HG03097 (cell line): ENCODE results near the gene HOMER2.
"Not testable (repeated sequence)": the region's sequence is repeated elsewhere in the genome, so short reads cannot be mapped to it uniquely, and the experiment has no call there.

Experiments used
- ATAC-seq: cut with Tn5 transposase; IDR thresholded peaks from one replicate; pipeline ENCODE4 v1.9.1; 2021; ENCODE audit not compliant: unreplicated experiment, low FRiP score

The HOMER2 gene

GRCh38 chr15:82900511-82901060 is 51.9 kb downstream of the HOMER2 start:
- ATAC-seq, result no peak

DNA sequence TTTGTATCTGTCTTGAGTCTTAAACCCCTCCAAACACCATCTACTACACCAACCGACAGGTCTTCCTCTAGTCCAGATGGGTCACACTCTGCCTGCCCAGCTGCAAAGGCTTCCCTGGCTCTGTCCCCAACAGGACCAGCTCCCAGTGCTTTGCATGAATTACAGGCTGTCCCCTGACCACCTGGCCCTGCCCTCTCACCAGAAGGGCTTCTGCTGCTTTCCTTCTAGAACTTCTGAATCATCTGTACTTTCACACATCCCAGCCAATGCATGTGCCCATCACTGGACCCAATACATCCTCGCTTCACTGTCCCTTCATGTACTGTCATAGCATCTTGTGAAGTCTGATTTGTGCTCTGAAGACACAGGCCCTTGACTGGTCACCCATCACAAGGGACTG is 53.6 kb downstream of the HOMER2 start:
- no peak for ATAC-seq

- ATAC-seq, result no peak
These were observed 56.5 kb downstream of the HOMER2 start for GRCh38 chr15:82895983-82896382.

DNA sequence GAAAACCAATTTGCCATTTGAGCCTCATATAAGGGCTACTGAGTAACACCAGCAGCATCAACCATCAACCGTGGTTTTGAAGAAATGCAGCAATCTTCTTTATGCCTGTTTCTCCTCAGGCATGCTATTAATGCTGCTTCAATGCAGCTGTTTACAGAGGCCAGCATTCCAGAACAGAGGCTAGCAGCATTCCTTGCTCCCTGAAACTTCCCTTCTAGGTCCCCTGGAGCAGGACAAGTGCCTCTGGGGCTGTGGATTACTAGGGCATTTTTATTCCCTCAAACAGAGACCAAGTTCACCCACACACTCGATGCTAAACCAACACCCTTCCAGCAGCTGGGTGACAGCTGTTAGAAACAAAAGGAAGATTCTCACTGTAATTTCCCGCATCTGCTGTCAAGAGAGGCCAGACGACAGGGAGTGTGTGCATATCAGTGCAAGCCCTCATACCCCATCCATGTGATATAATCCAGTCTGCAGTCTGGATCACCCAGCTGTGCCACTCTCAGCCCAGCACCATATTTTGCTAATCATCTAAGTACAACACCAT is 57.5 kb downstream of the HOMER2 start:
- no peak for ATAC-seq

- not testable (repeated sequence) for ATAC-seq
These were observed 59.0 kb downstream of the HOMER2 start for GRCh38 chr15:82893473-82893872.

DNA sequence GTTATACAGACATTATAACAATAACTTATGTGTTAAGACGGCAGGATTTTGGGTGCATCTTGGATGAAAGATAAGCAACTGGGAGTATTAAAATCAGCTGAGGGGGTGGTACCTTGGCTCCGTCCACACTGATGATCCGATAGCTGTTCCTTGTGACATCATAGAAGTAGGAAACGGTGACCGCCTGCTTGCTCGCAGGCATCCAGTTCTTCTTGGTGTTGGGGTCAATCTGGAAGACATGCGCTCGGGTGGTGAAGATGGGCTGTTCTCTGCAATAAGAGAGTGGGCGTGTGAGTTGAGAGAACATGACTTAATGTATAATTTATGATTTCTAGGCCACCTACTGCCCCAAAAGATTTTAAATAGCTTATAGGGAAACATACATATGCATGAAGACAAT is 59.9 kb downstream of the HOMER2 start:
- no peak for ATAC-seq

DNA sequence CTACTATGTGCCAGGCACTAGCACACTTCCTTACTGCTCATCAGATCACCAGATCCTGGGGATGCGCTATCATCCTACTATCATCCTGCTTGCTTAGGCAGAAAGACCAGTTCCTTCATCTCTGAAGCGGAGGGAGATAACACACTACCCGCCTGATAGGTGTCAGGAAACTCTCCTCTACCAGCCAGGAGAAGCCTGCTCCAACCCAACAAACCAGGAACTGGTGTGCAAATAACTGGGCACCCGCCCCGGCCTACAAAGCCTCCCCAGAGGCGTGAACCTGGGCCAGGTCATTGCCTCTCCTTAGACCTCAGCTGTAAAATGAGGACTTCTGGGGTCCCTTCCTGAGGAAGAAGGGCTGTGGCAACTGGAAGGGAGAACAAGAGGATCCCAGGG is 61.5 kb downstream of the HOMER2 start:
- ATAC-seq, result no peak

DNA sequence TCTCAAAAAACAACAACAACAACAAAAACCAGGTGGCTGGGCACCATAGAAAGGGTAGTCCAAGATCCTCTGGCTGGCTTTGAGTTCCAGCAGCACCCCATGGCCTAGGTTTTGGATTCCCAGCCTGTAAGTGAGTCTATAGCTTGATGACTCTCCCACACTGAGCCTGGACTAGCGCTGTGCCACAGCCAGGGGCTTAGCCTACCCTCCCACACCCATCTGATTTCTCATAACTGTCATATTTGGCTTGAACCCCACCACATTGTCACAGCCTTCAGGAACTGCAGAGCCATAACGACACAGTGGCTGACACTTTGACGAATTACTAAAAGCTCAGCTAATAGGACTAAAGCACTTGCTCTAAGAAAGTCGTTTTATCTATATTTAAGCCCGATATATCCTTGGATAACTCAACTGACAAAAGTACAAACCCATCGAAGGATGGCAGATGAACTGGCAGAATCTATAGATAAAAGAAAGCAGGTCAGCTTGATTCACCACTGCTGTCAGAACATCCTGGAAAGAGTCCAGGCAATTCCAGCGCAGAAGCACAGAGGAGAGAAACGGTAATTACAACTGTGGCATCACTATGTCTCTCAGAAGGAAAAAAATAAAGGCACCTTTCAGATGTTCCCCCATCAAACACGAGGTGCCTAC is 62.1 kb downstream of the HOMER2 start:
- ATAC-seq, result no peak

DNA sequence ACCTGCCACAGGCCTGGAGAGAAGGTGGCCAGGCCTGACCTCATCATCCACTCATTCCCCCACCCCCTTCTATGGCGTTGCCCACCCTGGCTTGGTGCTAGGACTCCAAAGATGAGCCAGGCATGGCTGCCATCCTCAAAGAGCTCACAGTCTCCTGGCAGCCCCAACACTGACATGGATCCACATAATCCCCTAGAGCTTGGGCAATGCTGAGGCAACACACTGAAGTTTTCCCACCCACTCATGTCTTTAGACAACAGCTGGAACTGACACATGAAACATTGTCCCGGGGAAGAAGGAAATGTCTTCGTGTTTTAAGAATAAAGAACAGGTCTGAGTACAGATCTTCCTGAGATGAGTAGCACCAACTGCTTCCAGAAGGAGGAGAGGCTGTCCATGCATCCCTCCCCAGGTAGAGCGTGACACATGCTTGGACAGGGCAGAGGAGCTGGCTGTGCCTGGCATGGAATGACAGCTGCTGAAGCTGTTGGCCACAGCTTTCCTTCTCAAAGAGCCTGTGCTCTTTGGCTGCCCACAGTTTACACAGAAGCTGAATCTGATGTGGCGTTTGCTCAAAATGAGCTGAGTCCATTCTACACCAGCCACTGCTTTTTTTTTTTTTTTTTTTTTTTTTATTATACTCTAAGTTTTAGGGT is 70.1 kb downstream of the HOMER2 start:
- ATAC-seq, result no peak

GRCh38 chr15:82881747-82882146 is 70.8 kb downstream of the HOMER2 start:
- no peak for ATAC-seq

GRCh38 chr15:82880704-82881103 is 71.8 kb downstream of the HOMER2 start:
- ATAC-seq, result no peak

DNA sequence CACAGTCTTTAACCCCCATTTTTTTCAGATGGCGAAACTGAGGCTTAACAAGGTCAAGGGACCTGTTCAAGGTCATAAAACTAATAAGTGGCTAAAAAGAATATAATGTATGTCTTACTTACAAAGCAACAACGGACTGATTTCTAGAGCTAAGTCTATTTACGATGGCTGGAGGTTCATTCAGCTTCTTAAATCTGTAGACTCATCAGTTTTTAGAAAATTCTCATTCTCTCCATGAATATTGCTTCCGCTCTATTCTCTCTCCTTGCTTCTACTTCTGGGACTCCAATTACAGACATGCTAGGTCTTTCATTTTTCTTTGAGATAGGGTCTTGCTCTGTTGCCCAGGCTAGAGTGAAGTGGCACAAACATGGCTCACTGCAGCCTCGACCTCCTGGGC is 74.2 kb downstream of the HOMER2 start:
- ATAC-seq, result no peak

GRCh38 chr15:82877825-82878224 is 74.7 kb downstream of the HOMER2 start:
- no peak for ATAC-seq

DNA sequence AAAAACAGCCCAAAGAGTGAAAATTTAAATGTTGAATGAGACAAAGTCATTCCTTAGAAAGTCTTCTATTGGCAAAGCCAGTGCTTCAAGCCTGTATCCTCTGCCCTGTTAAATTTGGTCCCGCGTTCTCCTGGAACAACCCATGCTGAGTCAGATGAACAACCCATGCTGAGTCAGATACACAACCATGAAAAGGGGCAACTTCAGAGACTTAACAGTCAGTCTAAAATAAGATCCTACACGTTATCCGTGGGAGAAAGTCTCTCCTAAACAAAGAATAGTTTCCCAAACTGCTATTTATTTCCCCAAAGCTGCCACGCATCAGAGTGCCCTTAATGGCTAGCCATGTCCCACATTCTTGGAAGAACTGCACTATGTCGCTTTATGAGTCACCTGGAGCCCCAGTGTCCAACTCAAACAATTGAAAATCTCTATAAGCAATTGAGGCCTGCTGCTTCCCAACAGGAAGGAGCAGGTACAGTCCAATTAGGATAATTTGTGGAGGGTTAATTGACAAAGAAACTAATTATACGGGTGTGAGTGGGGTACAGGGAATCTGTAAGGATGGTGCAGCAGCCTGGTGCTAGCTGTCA is 77.0 kb downstream of the HOMER2 start:
- ATAC-seq, result no peak

- no peak for ATAC-seq
These were observed 77.6 kb downstream of the HOMER2 start for GRCh38 chr15:82874961-82875360.

DNA sequence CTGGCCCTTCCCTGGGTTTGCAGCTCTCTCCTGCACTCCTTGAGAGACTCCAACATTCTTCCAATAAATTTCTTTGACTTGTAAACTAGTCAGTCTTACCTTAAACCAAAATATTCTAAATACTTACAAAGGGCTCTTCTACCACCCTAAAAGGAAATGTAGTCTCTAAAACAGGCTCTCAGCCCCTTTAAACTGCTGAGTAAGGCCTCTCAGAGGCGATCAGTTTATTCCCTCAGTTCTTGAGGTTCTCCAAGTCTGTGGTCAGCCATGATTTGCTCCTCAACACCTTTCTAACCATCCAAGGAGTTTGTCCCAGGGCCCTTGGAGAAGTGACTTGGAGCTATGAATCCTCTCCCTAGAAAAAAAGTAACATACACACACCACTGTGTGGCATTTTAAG is 78.3 kb downstream of the HOMER2 start:
- ATAC-seq, result no peak

DNA sequence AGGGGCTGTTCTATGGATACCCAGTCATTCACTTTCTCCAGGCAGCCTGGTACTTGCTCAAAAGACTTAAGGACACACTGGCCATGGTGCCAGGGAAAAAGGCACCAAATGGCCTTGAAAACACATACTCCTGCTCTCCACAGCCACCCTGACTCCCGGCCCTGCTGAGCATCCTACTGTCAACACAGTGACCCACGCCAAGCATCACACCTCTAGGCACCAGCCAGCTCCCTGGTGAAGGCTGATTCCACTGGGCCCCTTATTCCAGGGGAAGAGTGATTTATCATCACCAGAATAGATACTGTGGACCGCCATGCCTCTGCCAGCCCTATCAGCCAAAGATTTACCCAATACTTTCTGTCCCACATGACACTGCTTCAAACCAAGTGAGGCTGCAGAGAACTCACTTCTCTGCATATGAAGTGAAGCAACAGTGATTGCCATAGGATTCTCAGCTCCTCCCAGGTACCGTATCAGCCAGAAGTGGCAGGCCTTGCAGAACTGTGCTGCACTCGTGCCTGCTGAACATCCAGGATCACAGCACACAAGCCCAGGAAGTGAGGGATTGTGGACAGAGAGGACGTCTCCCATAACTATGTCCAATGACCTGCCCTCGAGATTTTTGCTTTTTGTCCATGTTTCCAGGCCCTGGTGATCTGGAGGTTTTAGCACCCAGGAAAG is 79.4 kb downstream of the HOMER2 start:
- ATAC-seq, result no peak

DNA sequence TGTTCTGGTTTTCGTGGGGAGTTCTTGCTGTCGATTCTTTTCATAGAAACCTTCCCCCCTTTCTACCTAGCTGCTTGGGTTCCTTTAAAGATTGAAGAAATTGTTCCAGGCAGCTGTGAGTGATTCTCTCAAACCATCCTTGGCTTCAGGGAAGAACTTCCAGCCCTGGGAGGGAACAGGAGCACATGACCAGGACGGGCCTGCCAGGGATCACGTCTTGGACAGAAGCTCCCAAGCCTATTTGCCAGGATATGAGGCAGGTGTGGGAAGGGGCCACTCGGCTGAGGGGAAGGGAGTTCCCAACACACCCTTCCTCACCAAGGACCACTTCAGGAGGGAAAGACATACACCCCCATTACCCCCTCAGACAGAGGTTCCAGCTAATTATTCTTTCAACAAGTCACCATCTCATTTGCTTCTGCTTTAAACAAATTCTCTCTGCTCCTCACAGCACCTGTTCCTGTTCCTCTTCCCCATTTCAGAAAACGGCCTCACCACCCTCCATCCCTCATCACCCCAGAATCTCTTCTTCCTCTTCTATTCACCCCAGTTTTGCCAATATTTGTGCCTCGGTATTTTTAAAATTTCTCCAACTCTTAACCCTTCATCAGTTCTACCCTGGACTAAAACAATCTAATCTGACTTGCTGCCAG is 80.6 kb downstream of the HOMER2 start:
- no peak for ATAC-seq

- ATAC-seq, result no peak
These were observed 81.2 kb downstream of the HOMER2 start for GRCh38 chr15:82871358-82871757.

- no peak for ATAC-seq
These were observed 81.7 kb downstream of the HOMER2 start for GRCh38 chr15:82870727-82871320.
